ENCODE measurements around the gene CYTH1.

Gene CYTH1

DNA sequence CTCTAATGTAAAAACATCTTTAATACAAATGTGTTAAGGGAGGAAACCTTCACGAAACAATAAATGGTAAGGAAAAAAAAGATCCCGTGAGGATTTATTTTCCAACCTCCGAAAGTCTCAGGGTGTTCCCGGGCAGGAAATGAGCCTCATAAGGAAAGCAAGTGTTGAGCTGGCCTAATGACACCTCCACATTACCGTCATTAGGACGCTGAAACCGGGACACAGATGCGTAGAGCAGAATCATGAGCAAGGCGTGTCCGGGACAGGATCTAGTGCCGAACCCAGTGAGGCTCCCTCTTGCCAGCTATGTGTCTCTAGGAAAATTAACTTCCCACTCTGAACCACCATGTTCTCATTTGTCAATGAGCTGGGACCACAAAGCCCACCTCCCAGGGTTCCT lies 22.7 kb upstream of the CYTH1 start:
- DNase-seq: no peak

DNA sequence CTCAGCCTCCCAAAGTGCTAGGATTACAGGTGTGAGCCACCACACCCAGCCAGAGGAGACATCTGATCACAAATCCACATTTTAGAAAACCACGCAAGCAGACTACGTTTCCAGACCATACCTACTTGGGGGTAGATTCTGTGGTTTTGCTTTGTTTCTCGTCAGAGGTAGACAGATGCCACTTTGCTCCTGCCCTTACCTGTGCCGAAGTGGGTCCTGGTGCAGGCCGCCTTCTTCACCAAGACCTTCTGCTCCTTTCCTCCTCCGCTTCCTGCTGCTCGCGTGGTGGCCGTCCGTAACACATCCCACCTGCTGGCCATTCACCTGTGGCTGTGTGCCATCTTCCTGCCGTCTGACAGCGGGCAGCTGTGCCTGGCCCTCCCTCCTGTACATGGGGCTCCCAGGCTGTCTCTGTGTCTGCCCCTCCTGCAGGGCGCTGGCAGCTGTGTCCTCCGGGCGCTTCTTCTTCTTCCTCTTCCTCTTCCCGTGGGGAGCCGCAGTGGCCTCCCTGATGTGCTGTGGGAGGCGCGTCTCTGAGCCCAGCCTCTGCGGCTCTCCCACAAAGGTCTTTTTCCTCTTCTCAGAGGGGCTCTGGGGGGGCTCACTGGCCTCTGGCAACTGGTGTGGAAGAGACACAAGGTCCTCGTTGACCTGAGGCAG lies 21.2 kb upstream of the CYTH1 start:
- DNase-seq: no peak

DNA sequence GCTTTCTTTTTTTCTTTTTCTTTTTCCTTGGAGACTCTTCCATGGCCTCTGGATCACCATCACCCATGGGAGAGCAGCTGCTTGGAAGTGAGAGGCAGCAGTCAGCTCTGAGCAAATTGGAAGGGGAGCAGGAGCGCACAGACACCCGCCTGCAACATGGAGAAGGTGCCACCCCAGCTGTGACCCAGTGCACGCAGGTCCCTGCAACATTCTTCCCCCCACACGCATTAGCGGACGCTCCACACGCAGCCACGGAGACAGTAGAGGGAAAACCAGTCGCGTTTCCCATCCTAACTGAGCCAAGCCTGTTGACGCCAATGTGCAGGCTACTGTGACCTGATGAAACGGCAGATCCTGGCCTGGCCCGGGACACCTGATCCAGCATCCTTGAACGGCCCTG lies 20.4 kb upstream of the CYTH1 start:
- DNase-seq: no peak

DNA sequence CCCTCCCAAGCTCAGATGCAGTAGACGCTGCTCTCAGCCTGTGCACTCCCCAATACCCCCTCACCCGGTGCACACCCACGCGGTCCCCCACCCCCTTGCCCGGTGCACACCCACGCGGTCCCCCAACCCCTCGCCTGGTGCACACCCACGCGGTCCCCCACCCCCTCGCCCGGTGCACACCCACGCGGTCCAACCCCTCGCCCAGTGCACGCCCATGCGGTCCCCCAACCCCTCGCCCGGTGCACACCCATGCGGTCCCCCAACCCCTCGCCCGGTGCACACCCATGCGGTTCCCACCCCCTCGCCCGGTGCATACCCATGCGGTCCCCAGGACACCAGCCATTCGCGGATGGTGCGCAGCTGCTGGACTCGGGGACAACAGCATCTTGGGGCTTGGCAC lies 19.9 kb upstream of the CYTH1 start:
- DNase-seq: no peak

DNA sequence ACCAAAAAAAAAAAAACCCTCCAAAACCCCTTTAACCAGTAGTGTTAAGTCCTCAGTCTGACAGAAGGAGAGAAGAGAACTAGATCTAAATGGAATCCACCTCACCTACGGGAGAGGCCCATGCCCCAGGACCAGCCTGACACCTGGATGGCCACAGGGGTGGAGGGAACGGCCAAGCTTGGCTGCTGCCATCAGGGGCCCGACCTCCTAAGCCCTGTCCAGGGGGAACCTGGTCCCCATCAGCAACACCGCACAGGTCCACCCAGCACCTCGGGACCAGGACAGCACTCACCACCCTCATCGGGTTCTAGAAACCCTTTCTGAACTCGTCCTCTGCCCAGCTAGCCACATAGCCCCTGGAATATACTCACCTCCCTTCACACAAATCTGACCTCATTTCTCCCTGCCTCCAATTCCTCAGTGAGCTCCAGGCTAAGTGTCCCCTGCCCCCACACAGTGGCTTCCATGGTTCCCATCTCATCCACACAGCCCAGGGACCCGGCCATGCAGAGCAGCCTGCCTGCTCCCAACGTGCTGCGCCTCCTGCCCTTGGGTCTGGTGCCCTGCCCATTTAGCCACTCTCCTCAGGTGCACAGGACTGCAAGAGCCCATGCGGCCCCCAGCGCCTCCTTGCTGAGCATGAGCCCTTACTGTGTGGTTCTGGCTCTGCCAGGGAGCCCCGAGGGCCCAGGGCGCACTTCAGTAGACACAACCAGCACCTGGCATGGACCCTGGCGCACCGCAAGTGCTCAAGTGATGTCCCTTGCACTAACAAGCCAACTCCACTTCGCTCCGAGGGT lies 18.3 kb upstream of the CYTH1 start:
- DNase-seq: no peak

DNA sequence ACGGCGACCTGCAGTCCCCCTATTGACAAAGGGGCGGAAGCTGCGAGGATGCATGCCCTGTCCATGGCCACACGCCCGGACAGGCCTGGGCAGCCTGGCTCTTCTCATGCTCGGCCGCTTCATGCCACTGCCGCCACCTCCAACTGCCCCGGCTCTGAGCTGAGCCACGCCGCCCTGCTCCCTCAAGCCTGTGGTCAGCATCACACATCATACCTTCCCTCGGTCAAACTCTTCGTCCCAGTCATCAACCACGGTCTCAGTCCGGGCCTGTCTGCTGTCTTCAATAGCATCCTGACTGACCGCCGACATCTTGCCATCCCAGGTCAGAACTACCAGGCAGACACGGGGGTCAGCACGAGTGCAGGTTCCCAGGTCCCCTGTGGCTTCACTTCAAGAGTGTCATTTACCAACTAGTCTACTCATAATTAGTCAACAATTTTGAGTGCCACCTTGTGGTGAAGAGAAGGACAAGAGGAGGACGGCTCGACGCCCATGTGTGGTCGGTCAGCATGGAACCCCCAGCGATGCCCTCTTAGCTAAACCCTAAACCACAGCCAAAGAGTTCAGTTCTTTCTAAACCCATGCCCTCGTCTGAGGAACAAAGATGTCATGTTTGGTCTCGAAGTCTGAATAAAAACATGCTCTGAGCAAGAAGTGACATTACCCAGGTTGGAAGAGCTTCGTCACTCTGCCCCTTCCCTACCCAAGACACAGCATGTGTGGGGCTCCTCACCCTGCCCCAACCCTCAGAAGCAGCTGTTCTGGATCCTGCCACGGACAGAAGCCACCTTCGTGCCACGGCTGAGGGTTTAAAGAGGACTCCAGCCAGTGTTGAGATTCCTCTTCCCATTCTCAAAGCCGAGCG lies 16.9 kb upstream of the CYTH1 start:
- no peak for DNase-seq

DNA sequence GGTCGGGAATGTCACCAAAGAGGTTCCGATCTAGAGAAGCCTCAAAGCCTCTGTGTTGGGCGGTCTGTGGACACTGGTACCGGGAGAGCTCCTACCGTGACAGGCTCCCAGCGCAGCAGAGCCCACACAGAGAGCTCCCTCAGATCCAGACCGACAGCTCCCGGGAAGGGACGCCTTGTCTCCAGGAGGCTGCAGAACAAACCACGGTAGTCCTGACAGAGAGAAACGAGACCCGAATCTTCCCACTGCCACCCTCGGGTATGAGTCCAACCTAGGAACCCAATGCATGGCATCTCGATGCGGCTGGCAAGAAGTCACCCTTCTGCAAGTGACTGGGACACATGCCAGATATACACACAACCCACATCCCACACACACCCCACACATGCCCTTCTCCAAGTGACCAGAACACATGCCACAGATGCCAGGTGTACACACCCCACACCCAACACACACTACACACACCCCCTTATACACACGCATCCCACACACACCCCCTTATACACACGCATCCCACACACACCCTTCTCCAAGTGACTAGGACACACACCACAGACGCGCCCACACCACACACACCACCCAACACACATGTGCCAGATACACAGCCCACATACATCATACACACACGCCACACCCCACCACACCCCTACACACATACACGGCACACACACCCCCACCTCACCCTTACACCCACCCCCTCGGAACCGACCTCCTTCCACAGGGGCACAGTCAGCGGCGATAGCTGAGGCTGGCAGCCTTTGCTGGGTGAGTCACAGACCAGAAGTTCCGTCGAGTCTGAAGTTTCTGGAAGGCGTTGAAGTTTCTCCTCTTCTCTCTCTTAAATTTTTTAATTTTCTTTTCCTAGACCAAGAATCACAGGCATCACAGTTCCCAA lies 15.9 kb upstream of the CYTH1 start:
- DNase-seq: no peak

DNA sequence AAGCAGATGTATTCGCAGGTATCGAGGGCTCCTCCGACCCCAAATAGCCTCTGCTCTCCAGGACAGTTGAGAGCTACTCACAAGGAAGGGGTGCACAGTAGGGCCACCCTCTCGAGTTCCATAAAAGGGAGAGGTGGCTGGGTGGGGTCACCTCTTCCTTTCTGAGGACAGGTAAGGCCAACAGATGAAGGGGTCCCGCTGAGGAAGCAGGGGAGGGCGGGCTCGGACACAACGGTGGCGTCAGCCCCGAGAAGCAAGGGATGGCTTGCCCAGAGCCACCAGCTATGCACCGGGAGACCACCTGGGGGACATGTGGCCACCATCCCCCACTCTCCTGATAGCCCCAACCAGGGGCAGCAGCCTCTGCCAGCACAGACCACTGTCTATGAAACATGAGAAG lies 15.1 kb upstream of the CYTH1 start:
- DNase-seq: no peak

DNA sequence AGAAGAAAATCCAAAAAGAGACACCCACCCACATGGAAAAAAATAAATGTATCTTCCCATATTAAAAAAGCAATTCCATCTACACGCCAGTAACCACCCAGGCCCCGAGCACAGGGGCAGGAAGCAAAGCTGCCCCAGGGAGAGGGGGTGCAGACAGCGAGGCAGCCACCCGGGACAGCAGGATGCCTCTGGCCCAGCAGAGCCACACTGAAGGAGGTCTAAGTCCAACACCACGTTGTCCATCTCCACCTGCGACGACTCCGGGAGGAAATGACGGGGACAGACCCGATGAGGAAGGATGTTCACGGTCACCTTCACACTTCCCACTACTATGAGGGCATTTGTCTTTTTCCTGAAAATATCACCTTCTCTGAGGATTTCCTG lies 14.4 kb upstream of the CYTH1 start:
- DNase-seq: no peak

DNA sequence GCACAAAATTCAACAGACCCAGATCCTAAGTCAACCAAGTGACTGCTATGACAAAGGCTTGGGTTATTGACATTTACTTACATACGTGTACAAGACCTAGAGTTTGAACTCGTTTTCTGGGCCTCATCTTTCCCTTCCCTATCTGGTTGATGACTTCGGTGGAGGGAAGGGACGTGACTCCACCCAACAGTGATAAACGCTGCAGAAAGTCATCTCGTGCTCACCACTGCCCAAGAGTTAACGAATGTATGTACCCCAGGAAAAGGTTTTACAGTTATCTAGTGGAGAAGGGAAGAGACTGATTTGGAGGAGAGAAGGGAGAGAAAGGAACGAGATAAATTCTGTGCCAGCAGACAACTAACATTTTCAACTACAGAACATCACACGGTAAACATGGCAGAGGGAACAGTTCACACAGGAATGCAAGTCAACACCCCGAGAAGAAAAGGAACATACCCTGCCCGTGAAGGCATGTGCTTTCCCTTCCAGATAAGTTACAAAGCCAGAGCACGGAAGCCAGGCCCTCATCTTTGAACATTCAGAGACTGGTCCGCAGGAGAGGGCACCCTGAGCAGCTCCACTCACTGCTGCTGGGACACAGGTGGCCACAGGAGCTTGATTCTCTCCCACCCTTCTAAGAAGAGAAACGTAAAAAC lies 13.9 kb upstream of the CYTH1 start:
- no peak for DNase-seq

DNA sequence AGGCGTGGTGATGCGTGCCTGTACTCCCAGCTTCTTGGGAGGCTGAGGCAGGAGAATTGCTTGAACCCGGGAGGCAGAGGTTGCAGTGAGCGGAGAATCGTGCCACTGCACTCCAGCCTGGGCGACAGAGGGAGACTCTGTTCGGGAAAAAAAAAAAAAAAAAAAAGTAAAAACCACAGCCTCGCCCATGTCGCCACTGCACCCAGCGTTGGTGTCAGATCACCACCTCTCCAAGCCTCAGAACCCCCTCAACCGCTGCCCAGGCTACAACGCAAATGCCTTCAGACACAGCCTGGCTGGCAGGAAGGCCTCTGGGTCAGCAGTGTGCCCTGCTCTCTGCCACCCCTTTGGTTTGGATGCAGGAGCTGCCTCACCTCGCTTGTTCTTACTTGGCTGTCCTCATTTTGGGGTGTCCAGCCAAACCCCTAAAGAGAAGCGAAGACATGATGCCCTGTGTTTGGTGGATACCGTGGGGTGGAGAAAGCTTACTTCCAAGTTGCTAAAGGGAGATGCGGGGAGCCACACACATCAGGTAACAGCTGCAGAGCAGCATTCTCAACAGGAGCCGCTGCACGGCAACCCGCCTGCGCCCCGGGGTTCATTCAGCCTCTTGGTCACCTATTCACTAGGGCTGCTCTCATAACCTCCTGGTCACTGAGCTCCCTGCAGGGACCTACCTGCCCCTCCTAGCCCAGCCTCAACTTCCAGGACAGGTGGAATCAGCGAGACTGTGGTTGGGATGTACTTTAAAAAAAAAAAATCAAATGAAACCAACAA lies 13.0 kb upstream of the CYTH1 start:
- no peak for DNase-seq

DNA sequence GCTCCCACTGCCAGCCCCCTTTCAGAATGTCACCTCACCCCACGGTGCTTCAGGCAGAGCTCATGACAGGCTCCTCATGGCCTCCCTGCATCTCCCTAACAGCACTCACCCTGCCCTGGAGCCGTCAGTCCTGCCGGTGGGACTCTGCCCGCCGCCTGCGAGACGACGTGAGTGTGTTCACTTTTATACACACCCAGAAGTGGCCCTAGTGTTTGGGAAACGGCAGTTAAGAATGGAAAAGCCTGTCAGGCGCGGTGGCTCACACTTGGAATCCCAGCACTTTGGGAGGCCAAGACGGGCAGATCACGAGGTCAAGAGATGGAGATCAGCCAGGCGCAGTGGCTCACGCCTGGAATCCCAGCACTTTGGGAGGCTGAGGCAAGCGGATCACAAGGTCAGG lies 12.3 kb upstream of the CYTH1 start:
- no peak for DNase-seq

DNA sequence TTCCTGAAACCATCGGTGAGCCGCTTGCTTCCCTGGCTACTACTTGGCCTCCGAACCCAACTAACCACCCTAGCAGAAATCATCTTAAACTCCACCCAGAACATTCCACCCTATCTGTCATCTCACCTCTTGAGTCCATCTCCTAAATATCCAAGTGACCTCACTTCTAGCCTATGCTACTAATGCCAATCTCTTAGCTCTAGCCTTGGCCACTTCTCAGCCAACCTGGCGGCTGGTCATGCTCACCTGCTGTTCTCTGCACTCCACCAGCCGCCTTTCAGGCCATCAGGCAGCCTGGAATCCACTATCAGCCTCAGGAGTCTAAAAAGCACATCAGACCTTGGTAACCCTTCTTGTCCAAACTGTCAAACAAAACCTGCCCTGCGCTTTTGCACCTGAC lies 11.9 kb upstream of the CYTH1 start:
- no peak for DNase-seq

DNA sequence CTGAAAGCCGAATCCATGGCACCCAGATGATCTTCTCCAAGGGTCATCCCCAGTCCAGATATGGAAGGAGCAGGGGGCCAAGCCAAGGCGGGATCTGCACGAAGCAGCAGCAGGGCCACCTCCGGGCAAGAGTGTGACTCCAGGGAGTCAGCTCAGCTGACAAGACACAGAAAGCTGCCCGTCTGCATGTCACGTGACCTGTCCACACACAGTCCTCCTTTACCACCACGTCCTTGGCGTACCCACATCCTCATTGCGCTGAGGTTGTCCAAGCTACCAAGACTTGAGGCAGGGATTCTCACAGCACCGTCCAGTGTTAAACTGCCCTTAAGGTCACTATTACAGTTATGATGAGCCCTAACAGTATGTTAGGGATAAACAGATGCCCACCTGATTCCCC lies 11.3 kb upstream of the CYTH1 start:
- DNase-seq: no peak

DNA sequence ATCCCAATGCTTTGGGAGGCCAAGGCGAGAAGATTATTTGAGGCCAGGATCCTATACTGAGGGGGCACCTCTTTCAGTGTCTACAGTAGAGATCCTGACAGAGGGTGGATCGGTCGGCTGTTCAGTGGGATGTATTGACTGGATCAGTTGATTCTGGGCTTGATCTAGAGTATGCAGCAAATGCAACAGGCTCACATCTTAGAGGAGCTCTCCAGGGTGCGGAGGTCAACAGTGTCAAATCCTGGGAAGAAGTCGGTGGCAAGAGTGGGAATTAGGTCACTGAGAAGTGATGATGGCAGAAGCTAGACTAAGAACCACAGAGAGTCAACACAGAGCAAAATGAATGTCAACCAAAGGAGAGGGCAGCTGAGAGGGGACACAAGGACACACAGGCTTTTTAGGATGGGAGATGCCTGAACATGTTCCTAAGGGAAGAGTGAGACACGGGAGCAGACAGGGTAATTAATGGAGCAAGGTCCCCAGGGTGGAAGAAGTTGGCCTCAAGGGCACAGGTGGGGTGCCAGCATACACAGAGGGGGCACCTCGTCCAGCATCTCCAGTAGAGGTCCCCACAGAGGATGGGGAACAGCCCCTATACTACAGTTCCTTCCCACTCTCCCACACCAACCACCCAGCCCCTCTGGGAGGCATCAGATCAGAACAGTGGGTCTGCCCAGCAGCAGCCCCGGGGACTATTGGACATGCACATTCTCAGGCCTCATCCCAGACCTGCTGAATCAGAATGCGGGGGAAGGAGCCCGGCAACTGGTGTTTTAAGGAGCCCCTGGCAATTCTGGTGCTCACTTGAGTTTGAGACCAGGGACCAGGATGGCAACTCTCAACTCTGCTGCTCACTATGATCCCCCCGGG lies 10.0 kb upstream of the CYTH1 start:
- no peak for DNase-seq

DNA sequence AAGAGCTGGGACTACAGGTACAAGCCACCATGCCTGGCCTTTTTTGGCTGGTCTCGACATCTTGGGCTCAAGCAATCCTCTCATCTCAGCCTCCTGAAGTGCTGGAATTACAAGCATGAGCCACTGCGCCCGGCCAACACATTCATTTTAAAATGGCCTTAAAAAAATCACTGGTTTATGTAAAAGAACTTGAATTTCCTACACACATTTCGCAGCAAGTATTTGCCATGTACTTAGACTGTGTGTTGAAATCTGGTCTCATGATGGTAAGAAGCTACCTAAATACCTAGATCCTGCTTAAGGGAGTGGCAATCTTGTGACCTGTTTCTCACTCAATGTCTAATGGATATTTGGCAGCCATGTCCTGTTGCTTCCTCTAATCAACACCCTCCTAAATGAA lies 8.5 kb upstream of the CYTH1 start:
- DNase-seq: no peak

DNA sequence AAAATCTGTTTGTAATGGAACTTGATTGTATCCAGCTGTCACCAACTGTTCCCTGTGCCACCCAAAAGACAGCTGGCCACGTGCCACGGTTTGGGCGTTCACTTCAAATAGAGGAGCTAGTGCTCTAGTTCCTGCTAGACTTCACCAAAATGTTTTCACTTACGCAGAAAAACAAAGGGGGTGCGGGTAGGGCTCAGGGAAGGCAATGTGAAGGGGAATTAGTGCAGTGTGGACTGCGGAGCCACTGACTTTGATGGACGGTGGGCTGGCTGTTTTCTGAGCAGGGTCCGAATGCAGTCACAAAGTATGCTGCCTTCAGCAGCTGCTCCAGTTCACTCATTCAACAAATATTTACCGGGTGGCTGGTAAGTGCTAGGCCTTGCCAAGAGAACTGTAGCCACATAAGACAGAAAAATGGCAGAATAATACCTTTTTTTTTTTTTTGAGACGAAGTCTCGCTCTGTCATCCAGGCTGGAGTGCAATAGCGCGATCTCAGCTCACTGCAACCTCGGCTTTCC lies 7.6 kb upstream of the CYTH1 start:
- DNase-seq: no peak

DNA sequence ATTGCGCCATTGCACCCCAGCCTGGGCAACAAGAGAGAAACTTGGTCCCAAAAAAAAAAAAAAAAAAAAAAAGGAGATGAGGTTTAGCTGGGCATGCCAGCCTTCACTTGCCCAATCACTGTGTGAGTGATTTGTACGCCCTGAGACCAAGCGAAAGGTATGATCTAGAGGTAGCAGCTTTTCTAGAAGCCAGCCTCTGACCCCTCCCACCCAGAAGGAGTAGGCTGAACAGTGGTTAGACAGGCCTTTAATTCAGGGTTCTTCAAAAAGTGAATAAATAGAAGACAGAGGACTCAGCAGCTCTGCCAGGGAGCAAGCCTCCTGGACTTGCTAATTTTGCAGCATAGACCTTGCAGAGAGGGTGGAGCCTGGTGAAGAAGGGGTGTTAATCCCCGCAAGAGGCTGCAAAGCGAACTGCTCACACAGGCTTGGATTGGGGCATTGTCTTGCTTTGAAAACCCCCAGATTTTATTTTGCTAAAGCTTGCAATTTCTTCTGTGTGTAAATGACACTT lies 7.1 kb upstream of the CYTH1 start:
- no peak for DNase-seq

DNA sequence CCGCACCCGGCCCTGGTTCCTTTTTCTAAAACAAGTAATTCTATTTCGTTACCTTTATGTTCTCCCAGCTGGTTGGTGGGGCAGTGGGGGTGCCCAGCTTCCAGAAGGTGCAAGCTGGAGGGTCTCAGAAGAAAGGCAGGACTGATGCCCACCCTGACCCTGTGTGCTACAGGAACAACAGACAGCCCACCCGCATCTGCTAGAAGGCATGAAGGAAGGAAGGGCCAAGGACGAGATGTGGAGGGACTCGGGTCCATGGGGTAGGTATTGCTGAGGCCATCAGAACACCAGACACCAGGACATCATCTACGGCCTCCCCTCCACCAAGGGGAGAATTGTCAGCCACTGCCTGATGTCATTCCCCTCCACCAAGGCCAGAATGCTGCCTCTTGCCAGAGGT lies 6.4 kb upstream of the CYTH1 start:
- no peak for DNase-seq

DNA sequence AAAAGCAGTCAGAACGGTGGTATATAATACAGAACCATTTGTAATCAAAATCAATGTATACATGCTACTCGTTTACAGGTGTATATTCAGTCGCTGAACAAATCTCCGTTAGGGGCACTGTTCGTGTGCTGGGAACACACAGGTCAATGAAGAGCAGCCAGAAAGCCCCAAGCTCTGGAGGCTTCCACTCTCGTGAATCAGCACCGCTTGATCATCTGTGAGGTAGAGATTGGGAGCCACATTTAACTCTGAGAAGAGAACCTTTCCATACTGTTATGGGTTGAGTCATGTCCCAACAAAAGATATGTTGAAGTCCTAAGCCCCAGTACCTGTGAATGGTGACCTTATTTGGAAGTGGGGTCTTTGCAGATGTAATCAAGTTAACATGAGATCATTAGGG lies 5.4 kb upstream of the CYTH1 start:
- DNase-seq: no peak

Measured in NCI-H187 treated with DMSO at 0.1 percent for 48 hours (cell line).